NCI-H1694 treated with DMSO at 0.1 percent for 48 hours (cell line): ENCODE measurements around the gene N4BP2L2.

Source experiments
- DNase-seq: peaks from one replicate; lab custom pipeline; 2025; lab: John Stamatoyannopoulos, UW

Gene N4BP2L2

GRCh38 chr13:32468502-32469142 is 70.0 kb downstream of the N4BP2L2 start:
- no peak for DNase-seq

- DNase-seq = no peak
Measured at GRCh38 chr13:32456591-32456990, 82.0 kb downstream of the N4BP2L2 start.

- no peak for DNase-seq
Measured at GRCh38 chr13:32455594-32455903, 83.0 kb downstream of the N4BP2L2 start.

GRCh38 chr13:32454886-32455593 is 83.6 kb downstream of the N4BP2L2 start:
- no peak for DNase-seq

- DNase-seq = no peak
Measured at GRCh38 chr13:32453981-32454380, 84.6 kb downstream of the N4BP2L2 start.

- DNase-seq = no peak
Measured at GRCh38 chr13:32448972-32449371, 89.6 kb downstream of the N4BP2L2 start.

GRCh38 chr13:32447894-32448623 is 90.5 kb downstream of the N4BP2L2 start:
- no peak for DNase-seq

GRCh38 chr13:32446773-32447465 is 91.7 kb downstream of the N4BP2L2 start:
- DNase-seq = no peak

GRCh38 chr13:32446220-32446619 is 92.4 kb downstream of the N4BP2L2 start:
- no peak for DNase-seq

- no peak for DNase-seq
Measured at GRCh38 chr13:32445461-32445860, 93.1 kb downstream of the N4BP2L2 start.

- peak; percentile 2 for DNase-seq
Measured at GRCh38 chr13:32443111-32443510, 95.5 kb downstream of the N4BP2L2 start.

- no peak for DNase-seq
Measured at GRCh38 chr13:32438871-32439270, 99.7 kb downstream of the N4BP2L2 start.

GRCh38 chr13:32432856-32433255 is 105.7 kb downstream of the N4BP2L2 start:
- peak; percentile 31 for DNase-seq

- no peak for DNase-seq
Measured at GRCh38 chr13:32431361-32431760, 107.2 kb downstream of the N4BP2L2 start.

GRCh38 chr13:32430018-32430747 is 108.4 kb downstream of the N4BP2L2 start:
- no peak for DNase-seq

- no peak for DNase-seq
Measured at GRCh38 chr13:32429433-32429909, 109.1 kb downstream of the N4BP2L2 start.

- DNase-seq = no peak
Measured at GRCh38 chr13:32428581-32429432, 109.8 kb downstream of the N4BP2L2 start.

GRCh38 chr13:32427852-32428580 is 110.6 kb downstream of the N4BP2L2 start, which contains the start of gene N4BP2L1:
Gene N4BP2L1, minus strand, starts transcription at chr13:32428130. Its CDS starts 48 bp downstream, at chr13:32428082.
- DNase-seq = peak; percentile 20

GRCh38 chr13:32426990-32427851 is 111.4 kb downstream of the N4BP2L2 start:
- DNase-seq = no peak
